MCF 10A (cell line): ENCODE data around the gene USP17L13. TPM values are rescaled to one million over a fixed set of nuclear protein-coding genes. Genes with fewer than 3 reads are reported as not detected.
"Not testable (repeated sequence)": the region's sequence is repeated elsewhere in the genome, so short reads cannot be mapped to it uniquely, and the experiment has no call there.

Source experiments
- Bru-seq: library from RNA; stranded (reverse); fragments of 400-500 nt; gene quantifications from one replicate; lab custom pipeline; 2021; lab: Mats Ljungman, UMichigan
- BruChase-seq, 2 experiments: library from RNA; stranded (reverse); fragments of 400-500 nt; gene quantifications; one replicate each; lab custom pipeline; 2021; lab: Mats Ljungman, UMichigan
- BruUV-seq: library from RNA; stranded (reverse); fragments of 400-500 nt; replicated peaks from 2 replicates; lab custom pipeline; 2021; lab: Mats Ljungman, UMichigan
- CTCF ChIA-PET: fragments of 300-600 bp; sonication (Branson Sonifier 250); formaldehyde crosslinking; extraction: SDS; loops from one replicate; lab custom pipeline; 2021; ENCODE audit warnings: antibody characterized with exemption, inconsistent platforms; lab: Yijun Ruan, JAX
- POLR2A ChIA-PET: fragments of 300-600, 350-650 bp; sonication (Branson Sonifier 250); formaldehyde crosslinking; extraction: SDS; loops from one replicate; lab custom pipeline; 2020; ENCODE audit warnings: antibody characterized with exemption, inconsistent platforms; lab: Yijun Ruan, JAX
- DNase-seq: peaks from one replicate; pipeline ENCODE4 v3.0.0-alpha.2; 2018; ENCODE audit not compliant: unreplicated experiment
- H3K27ac Mint-ChIP-seq: one replicate; pipeline ENCODE4 v1.8.0; 2022; ENCODE audit warnings: mild to moderate bottlenecking, low read depth, mixed read lengths; ENCODE audit not compliant: unreplicated experiment
- H3K27me3 Mint-ChIP-seq: one replicate; pipeline ENCODE4 v1.8.0; 2022; ENCODE audit warnings: mixed read lengths; ENCODE audit not compliant: insufficient read depth, unreplicated experiment
- H3K36me3 Mint-ChIP-seq: one replicate; pipeline ENCODE4 v1.8.0; 2022; ENCODE audit warnings: mild to moderate bottlenecking, moderate library complexity, mixed read lengths; ENCODE audit not compliant: insufficient read depth, unreplicated experiment
- H3K4me1 Mint-ChIP-seq: one replicate; pipeline ENCODE4 v1.8.0; 2022; ENCODE audit warnings: mixed read lengths; ENCODE audit not compliant: insufficient read depth, unreplicated experiment
- H3K4me3 Mint-ChIP-seq: one replicate; pipeline ENCODE4 v1.8.0; 2022; ENCODE audit warnings: mild to moderate bottlenecking, moderate library complexity, mixed read lengths; ENCODE audit not compliant: unreplicated experiment
- H3K9me3 Mint-ChIP-seq: one replicate; pipeline ENCODE4 v1.8.0; 2022; ENCODE audit warnings: mixed read lengths; ENCODE audit not compliant: unreplicated experiment
- intact Hi-C: fragments of 100-400 bp; cut with micrococcal nuclease; formaldehyde crosslinking; loops from 2 replicates; pipeline ENCODE4 v1.14.1; 2022
- long read RNA-seq: library from polyadenylated mRNA; stranded (forward); transcript quantifications from one replicate; pipeline ENCODE4 v2.0.0, GENCODE V29; 2022
- total RNA-seq: library from RNA; stranded (reverse); gene quantifications from 2 replicates; pipeline ENCODE4 v1.2.3, GENCODE V29; 2022

Gene USP17L13
- total RNA-seq (not detected in 2 replicates), Bru-seq, nascent RNA (not detected), BruChase-seq, experiment 1, labeled RNA remaining after a 6-hour chase (not detected), BruChase-seq, experiment 2, labeled RNA remaining after a 2-hour chase (not detected)
- long read RNA-seq = 0 reads

- H3K36me3 Mint-ChIP-seq, BruUV-seq, DNase-seq, H3K27ac Mint-ChIP-seq, H3K4me1 Mint-ChIP-seq, H3K27me3 Mint-ChIP-seq, CTCF ChIA-PET, H3K9me3 Mint-ChIP-seq, POLR2A ChIA-PET, intact Hi-C loops, H3K4me3 Mint-ChIP-seq: not testable (repeated sequence)
Measured at GRCh38 chr4:9224596-9224995, at the start of gene USP17L13. TSS of gene USP17L13 (plus strand) at chr4:9224896. CDS start at chr4:9224896, 0 bp downstream.

- H3K36me3 Mint-ChIP-seq, POLR2A ChIA-PET, H3K9me3 Mint-ChIP-seq: not testable (repeated sequence)
Measured at GRCh38 chr4:9210357-9210756, 14.3 kb upstream of the USP17L13 start, which contains the start of gene USP17L10. TSS of gene USP17L10 (plus strand) at chr4:9210657. CDS start at chr4:9210657, 0 bp downstream.

GRCh38 chr4:9214701-9215100 lies 10.0 kb upstream of the USP17L13 start:
- POLR2A ChIA-PET, H3K4me3 Mint-ChIP-seq, H3K27me3 Mint-ChIP-seq, BruUV-seq, H3K36me3 Mint-ChIP-seq, DNase-seq, H3K4me1 Mint-ChIP-seq, intact Hi-C loops, CTCF ChIA-PET, H3K27ac Mint-ChIP-seq, H3K9me3 Mint-ChIP-seq: not testable (repeated sequence)

More at GRCh38 chr4:9210357-9210756, 14.3 kb upstream of the USP17L13 start, which contains the start of gene USP17L10:
- H3K27me3 Mint-ChIP-seq, H3K27ac Mint-ChIP-seq, DNase-seq, CTCF ChIA-PET, H3K4me1 Mint-ChIP-seq, H3K4me3 Mint-ChIP-seq, BruUV-seq, intact Hi-C loops: not testable (repeated sequence)

- H3K9me3 Mint-ChIP-seq, intact Hi-C loops, H3K27me3 Mint-ChIP-seq, BruUV-seq, POLR2A ChIA-PET, H3K4me1 Mint-ChIP-seq, CTCF ChIA-PET, H3K4me3 Mint-ChIP-seq, H3K36me3 Mint-ChIP-seq, DNase-seq, H3K27ac Mint-ChIP-seq: not testable (repeated sequence)
Measured at GRCh38 chr4:9215105-9215504, 9.6 kb upstream of the USP17L13 start, which contains the start of gene USP17L11. TSS of gene USP17L11 (plus strand) at chr4:9215405. CDS start at chr4:9215405, 0 bp downstream.

GRCh38 chr4:9219852-9220251 lies 4.8 kb upstream of the USP17L13 start, which contains the start of gene USP17L12:
TSS of gene USP17L12 (plus strand) at chr4:9220152. CDS start at chr4:9220152, 0 bp downstream.
- POLR2A ChIA-PET = not testable (repeated sequence)

GRCh38 chr4:9230249-9230648 lies 5.6 kb downstream of the USP17L13 start:
- H3K27me3 Mint-ChIP-seq, H3K27ac Mint-ChIP-seq, BruUV-seq, CTCF ChIA-PET, H3K9me3 Mint-ChIP-seq, POLR2A ChIA-PET, H3K36me3 Mint-ChIP-seq, H3K4me1 Mint-ChIP-seq, intact Hi-C loops, DNase-seq, H3K4me3 Mint-ChIP-seq: not testable (repeated sequence)

More at GRCh38 chr4:9219852-9220251, 4.8 kb upstream of the USP17L13 start, which contains the start of gene USP17L12:
- BruUV-seq, H3K27me3 Mint-ChIP-seq, intact Hi-C loops, H3K4me3 Mint-ChIP-seq, H3K27ac Mint-ChIP-seq, H3K9me3 Mint-ChIP-seq, H3K4me1 Mint-ChIP-seq, CTCF ChIA-PET, DNase-seq, H3K36me3 Mint-ChIP-seq: not testable (repeated sequence)

- H3K4me3 Mint-ChIP-seq, H3K36me3 Mint-ChIP-seq, H3K9me3 Mint-ChIP-seq, BruUV-seq, CTCF ChIA-PET, H3K27ac Mint-ChIP-seq, POLR2A ChIA-PET, DNase-seq, H3K27me3 Mint-ChIP-seq, intact Hi-C loops, H3K4me1 Mint-ChIP-seq: not testable (repeated sequence)
Measured at GRCh38 chr4:9234085-9234484, 9.4 kb downstream of the USP17L13 start, which contains the start of gene USP17L15. TSS of gene USP17L15 (plus strand) at chr4:9234385. CDS start at chr4:9234385, 0 bp downstream.

- H3K27me3 Mint-ChIP-seq = not testable (repeated sequence)
Measured at GRCh38 chr4:9238461-9238860, 13.8 kb downstream of the USP17L13 start.

GRCh38 chr4:9243579-9243978 lies 18.9 kb downstream of the USP17L13 start, which contains the start of gene USP17L17:
TSS of gene USP17L17 (plus strand) at chr4:9243879. CDS start at chr4:9243879, 0 bp downstream.
- CTCF ChIA-PET, intact Hi-C loops, DNase-seq, H3K27ac Mint-ChIP-seq, H3K36me3 Mint-ChIP-seq, H3K9me3 Mint-ChIP-seq, BruUV-seq, H3K27me3 Mint-ChIP-seq, H3K4me3 Mint-ChIP-seq, POLR2A ChIA-PET, H3K4me1 Mint-ChIP-seq: not testable (repeated sequence)

More at GRCh38 chr4:9238461-9238860, 13.8 kb downstream of the USP17L13 start:
- H3K4me3 Mint-ChIP-seq, H3K36me3 Mint-ChIP-seq, CTCF ChIA-PET, POLR2A ChIA-PET, BruUV-seq, H3K4me1 Mint-ChIP-seq, intact Hi-C loops, H3K9me3 Mint-ChIP-seq, H3K27ac Mint-ChIP-seq: not testable (repeated sequence)
- peak; percentile 0 for DNase-seq
